DMS153 treated with DMSO at 0.1 percent for 48 hours (cell line): Measurements from ENCODE around the gene DSTYK.

Experiments used
- DNase-seq: peaks from one replicate; lab custom pipeline; 2025; ENCODE audit not compliant: unreplicated experiment; lab: John Stamatoyannopoulos, UW

The DSTYK gene

GRCh38 chr1:205225901-205226765 is 14.6 kb upstream of the DSTYK start:
- DNase-seq, result peak; percentile 55

DNA sequence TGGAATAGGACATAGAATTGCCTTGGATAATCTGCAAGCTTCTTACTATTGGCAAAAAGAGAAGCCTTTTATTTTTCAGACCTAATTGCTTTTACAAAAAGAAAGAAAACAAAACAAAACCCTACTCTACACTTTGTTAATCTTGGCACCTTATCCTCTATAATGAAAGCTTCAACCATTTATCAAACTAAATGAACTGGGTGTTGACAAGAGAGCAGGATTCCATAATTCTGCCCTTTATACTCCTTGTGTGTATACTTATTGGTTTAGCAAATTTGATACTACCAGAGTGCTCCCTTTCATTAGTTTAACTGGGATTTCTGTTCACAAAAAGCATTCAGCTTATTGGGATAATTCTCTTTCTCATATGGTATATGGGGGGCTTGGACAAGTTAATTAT is 13.2 kb upstream of the DSTYK start:
- DNase-seq, result no peak

GRCh38 chr1:205220421-205220820 is 8.9 kb upstream of the DSTYK start:
- no peak for DNase-seq

GRCh38 chr1:205217418-205217817 is 5.9 kb upstream of the DSTYK start:
- DNase-seq, result no peak

DNA sequence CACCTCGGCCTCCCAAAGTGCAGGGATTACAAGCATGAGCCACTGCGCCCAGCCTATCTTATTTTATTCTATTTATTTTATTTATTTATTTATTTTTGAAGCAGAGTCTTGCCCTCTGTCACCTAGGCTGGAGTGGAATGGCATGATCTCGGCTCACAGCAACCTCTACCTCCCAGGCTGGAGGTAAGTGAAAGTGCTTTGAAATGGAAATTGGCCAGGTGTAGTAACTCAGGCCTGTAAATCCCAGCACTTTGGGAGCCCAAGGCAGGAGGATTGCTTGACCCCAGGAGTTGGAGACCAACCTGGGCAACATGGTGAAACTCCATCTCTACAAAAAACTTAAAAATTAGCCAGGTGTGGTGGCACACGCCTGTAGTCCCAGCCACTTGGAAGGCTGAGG is 5.1 kb upstream of the DSTYK start:
- no peak for DNase-seq

DNA sequence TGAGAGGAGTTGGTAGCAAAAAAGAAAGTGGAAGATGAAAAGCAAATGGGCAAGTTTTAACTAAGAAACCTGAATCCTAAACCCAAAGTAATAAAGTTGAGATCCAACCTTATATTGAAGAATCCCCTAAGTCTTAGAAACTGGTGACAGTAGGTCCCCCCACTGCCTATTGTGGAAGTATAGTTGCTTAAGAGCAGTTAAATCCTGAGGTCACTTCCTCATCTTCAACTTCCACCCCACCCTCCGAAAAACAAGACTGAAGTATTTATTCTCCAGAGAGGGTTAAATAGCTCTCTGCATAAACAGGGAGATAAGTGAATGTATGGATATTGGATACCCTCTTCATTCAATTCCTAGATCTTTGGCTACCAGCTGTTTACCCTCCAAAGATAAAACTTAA is 3.3 kb upstream of the DSTYK start:
- no peak for DNase-seq

DNA sequence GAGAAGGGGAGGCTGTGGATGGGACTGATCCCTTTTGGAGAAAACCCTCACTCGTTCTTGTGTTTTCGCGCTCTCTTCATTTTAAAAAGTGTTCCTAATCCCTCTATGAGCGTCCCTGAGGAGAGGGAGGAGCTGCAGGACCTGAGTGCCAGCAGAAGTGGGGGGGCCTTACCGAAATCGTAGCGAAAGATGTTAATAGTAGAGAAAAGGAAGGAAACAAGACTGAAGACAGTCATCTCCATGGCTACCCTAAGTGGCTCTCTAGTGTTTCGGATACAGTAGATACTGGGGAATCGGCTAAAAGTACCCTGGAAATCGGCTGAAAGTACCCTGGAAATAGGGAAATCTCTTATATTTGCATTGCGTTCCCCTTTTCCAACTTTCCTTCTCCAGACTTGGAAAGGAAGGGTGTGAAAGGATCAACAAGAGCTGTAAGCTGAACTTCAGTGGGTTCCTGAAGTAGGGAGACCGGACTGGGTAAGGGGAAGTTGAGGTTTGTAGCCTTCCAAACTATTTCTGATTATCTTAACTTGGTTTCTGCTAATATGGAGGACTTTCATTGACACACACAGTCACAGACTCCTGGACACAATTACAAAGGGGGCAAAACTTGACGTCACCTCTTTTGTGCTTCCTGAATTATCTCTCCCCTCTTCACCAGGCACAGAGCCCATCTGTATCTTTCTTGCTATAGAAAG is 486 bp upstream of the DSTYK start:
- no peak for DNase-seq

DNA sequence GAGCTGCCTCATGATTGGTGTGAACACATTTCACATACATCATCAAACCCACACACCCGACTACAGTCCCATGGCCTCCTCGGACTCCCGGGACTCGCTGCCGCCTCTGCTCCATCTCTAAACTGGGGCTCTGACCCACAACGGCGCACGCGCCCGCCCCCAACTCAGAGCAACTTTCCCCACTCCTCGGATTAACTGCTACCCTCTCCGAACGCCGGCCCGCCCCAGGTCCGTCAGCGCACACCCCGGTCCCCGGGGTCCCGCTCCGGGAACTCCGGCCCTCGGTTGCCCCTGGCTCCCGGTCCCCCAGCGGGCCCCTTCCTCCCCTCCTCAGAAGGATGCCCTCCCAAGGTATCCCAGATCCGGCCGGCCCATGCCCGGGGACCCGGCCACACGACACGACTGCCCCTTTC is 740 bp downstream of the DSTYK start:
- no peak for DNase-seq

DNA sequence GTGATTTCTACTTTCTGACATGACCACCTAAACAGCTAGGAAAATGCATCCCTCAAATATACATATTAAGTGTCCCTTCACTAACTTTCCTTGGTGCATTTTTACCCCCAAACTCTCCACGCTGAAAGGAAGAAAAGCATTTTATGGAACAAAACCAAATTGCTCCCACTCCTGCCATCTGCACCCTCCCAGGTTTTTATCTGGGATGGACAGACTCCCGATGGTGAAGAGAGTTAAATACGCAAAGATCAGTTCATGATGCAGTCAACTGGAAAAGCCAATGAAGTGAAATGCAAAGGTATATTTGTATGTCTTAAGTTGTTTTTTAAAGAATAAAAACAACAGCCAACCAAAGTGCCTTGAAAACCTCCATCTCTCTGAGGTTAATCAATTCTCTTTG is 2.7 kb downstream of the DSTYK start:
- DNase-seq, result no peak

GRCh38 chr1:205205055-205205454 is 6.4 kb downstream of the DSTYK start:
- DNase-seq, result no peak

- no peak for DNase-seq
Observed at GRCh38 chr1:205204552-205204951, 7.0 kb downstream of the DSTYK start.

DNA sequence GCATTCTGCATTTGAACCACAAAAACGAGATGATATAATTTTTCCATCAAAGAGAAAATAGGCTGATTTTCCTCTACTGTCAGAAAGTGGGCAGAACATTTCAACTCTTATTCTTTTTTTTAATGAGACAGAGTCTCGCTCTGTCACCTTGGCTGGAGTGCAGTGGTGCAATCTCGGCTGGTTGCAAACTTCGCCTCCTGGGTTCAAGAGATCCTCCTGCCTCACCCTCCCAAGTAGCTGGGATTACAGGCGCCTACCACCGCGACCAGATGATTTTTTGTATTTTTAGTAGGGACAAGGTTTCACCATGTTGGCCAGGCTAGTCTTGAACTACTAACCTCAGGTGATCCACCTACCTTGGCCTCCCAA is 11.6 kb downstream of the DSTYK start:
- DNase-seq, result no peak

- no peak for DNase-seq
Observed at GRCh38 chr1:205199090-205199930, 12.2 kb downstream of the DSTYK start.

- DNase-seq, result no peak
Observed at GRCh38 chr1:205192287-205192686, 19.2 kb downstream of the DSTYK start.

DNA sequence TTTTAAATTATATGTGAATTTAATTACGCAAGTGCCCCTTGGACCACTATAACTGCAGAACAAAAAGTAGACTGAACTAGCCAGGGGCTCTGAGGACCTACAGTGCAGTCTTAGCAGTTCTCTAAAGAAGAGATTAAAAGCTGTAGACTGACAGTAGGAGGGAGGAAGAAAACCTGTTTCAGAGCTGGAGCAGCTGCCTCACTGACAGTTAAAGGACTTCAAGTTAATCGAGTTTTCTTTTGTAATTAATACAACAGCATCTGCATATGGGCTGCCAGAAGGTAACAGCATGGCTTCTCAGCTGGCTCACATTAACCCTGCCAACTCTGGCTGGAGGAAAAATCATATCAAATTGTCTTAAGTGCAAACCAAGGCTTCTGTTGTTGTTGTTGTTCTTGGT is 19.9 kb downstream of the DSTYK start:
- DNase-seq, result no peak

DNA sequence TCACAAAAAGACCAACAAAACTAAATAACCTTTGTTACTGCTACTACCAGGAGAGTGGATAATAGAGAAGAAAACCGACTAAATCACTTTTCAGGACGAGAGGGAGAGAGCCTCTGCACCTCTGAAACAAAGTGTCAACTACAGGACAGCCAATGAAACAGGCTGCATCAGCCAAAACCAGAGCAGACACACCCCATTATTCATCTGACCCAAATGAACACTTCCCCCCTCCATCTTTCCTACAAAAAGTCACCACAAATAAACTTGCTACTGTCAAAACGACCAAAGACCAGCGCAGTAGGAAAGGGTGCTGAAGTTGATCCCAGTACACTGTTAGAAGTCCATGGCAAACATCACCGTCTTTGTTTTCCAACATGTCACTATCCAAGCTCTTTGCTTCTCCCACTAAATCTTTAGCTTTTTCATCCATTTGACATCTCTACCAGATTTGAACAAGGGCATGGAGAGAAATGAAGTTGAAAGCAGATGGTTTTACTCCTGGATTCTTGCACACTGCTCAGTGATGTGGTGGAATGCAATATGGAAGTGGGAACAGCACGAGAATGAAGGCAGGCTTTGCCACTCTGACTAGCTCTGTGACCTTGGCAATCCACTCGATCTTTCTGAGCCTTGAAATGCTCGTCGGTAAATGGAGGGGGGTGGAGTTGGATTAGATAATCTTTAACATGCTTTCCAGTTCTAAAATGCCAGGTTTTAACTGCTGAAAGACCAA is 20.5 kb downstream of the DSTYK start:
- no peak for DNase-seq

DNA sequence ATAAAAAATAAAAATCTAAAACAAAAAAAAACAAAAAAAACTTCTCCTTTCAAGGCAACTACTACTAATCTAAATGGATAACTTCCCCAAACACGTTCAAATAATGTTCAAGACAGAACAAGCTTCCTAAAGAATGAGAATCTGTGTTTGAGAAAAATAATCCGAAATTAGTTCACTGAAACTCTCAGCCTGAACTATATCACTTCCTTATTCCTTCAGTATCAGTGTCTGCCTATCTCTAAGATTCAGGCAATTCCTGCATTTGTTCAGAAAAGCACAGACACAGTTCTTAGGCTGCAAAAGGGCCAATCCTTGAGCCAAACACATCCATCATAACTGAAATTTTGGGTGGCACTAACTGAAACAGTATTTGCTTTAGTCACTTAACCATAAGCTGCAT is 22.4 kb downstream of the DSTYK start:
- no peak for DNase-seq

DNA sequence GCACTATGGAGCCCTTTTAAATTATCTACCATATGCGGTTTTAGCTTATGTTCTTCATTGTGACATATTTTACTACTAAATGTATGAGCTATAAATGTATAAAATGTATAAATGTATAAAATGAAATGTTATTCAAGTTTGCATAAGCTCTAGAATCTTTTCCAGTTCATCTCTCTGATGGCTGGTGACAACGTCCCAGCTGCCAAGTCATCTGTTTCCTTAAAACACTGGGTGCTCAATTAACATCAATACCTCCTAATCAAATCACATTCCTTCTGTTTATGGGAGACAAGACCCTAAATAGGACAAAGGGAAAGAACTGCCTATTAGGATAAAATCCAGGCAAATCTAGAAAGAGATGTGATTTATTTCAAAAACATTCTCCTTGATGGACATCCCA is 22.9 kb downstream of the DSTYK start:
- no peak for DNase-seq

DNA sequence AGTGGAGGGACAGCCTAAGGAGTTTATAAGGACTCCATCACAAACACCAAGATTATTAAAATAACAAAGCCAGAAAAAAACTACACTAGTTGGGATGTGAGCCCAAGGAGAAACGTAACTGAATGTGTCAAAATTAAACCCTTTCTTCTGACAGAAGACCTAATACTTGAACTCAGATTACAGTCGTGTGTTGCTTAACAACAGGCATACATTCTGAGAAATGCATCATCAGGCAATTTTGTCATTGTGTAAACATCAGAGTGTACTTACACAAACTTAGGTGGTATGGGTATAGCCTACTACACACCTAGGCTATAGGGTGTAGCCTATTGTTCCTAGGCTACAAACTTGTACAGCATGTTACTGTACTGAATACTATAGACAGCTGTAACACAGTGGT is 23.4 kb downstream of the DSTYK start:
- no peak for DNase-seq

- DNase-seq, result no peak
Observed at GRCh38 chr1:205187420-205187819, 24.1 kb downstream of the DSTYK start.

GRCh38 chr1:205186191-205186590 is 25.3 kb downstream of the DSTYK start:
- no peak for DNase-seq
